OCI-LY1 (cell line): ENCODE data around the gene RAB8B.

Experiments used
- H2AFZ ChIP-seq: fragments of 200-600 bp; sonication (generic), shearing (Covaris generic); 2 replicates; pipeline ENCODE4 v1.6.0; 2014; ENCODE audit warnings: antibody characterized with exemption, mild to moderate bottlenecking, low read length
- H3F3A ChIP-seq: fragments of 200-600 bp; sonication (generic), shearing (Covaris generic); 2 replicates; pipeline ENCODE4 v1.6.0; 2014; ENCODE audit warnings: mild to moderate bottlenecking, antibody characterized with exemption, low read length, moderate library complexity; ENCODE audit not compliant: insufficient read depth
- H3K27ac ChIP-seq: fragments of 200-600 bp; sonication (generic); 2 replicates; pipeline ENCODE4 v1.5.1; 2014; ENCODE audit warnings: low read length, mixed run types, mild to moderate bottlenecking, low read depth; ENCODE audit not compliant: poor library complexity, severe bottlenecking
- H3K27me3 ChIP-seq: fragments of 200-600 bp; sonication (generic); 2 replicates; pipeline ENCODE4 v1.6.0; 2014; ENCODE audit warnings: antibody characterized with exemption, mild to moderate bottlenecking, low read length, moderate library complexity; ENCODE audit not compliant: insufficient read depth
- H3K36me3 ChIP-seq: fragments of 200-600 bp; sonication (generic); 2 replicates; pipeline ENCODE4 v1.6.1; 2014; ENCODE audit warnings: mild to moderate bottlenecking, antibody characterized with exemption, low read length, moderate library complexity, mixed read lengths; ENCODE audit not compliant: insufficient read depth
- H3K4me1 ChIP-seq: fragments of 200-600 bp; sonication (generic); 2 replicates; pipeline ENCODE4 v1.5.1; 2014; ENCODE audit warnings: mild to moderate bottlenecking, low read length, moderate library complexity; ENCODE audit not compliant: insufficient read depth, severe bottlenecking
- H3K4me2 ChIP-seq: fragments of 200-600 bp; sonication (generic), shearing (Covaris generic); 2 replicates; pipeline ENCODE4 v1.6.1; 2014; ENCODE audit warnings: low read length
- H3K4me3 ChIP-seq: fragments of 200-600 bp; sonication (generic); 2 replicates; pipeline ENCODE4 v1.5.1; 2014; ENCODE audit warnings: low read length, low read depth, mild to moderate bottlenecking, mixed read lengths; ENCODE audit not compliant: poor library complexity, severe bottlenecking
- H3K79me2 ChIP-seq: fragments of 200-600 bp; shearing (Covaris generic); 2 replicates; pipeline ENCODE4 v1.6.1; 2016; ENCODE audit warnings: mixed run types, low read length, mixed read lengths; ENCODE audit not compliant: insufficient read depth
- H3K9ac ChIP-seq: fragments of 200-600 bp; sonication (generic), shearing (Covaris generic); 2 replicates; pipeline ENCODE4 v1.6.1; 2014; ENCODE audit warnings: mild to moderate bottlenecking, low read length, mixed read lengths
- H3K9me2 ChIP-seq: fragments of 200-600 bp; sonication (generic), shearing (Covaris generic); 2 replicates; pipeline ENCODE4 v1.6.1; 2014; ENCODE audit warnings: low read depth, mild to moderate bottlenecking, low read length, mixed read lengths
- H3K9me3 ChIP-seq: fragments of 200-600 bp; shearing (Covaris generic); 2 replicates; pipeline ENCODE4 v1.6.1; 2014; ENCODE audit warnings: low read length, mixed read lengths
- H4K20me1 ChIP-seq: fragments of 200-600 bp; sonication (generic), shearing (Covaris generic); 2 replicates; pipeline ENCODE4 v1.6.0; 2016; ENCODE audit warnings: mild to moderate bottlenecking, low read length; ENCODE audit not compliant: insufficient read depth
- CTCF ChIP-seq: fragments of 200-600 bp; sonication (generic), shearing (Covaris generic); IDR thresholded peaks from 2 replicates; pipeline ENCODE4 v1.5.1; 2017; ENCODE audit warnings: mild to moderate bottlenecking, antibody characterized with exemption, low read length, moderate library complexity, mixed read lengths
- EZH2 ChIP-seq: fragments of 200-600 bp; sonication (generic), shearing (Covaris generic); IDR thresholded peaks from 2 replicates; pipeline ENCODE4 v1.8.0; 2017; ENCODE audit warnings: borderline replicate concordance, mixed run types, mild to moderate bottlenecking, antibody characterized with exemption, low read length, moderate library complexity, mixed read lengths

RAB8B gene

GRCh38 chr15:63197626-63198025 lies 8.2 kb downstream of the RAB8B start:
- H3K4me2 ChIP-seq: no peak overlapping the region
- no peaks in the 10 kb centered on the region for H3F3A ChIP-seq
- no peak for TF ChIP-seq CTCF
- TF ChIP-seq EZH2: no peak
- H4K20me1 ChIP-seq: no peaks in the 10 kb centered on the region
- H3K27ac ChIP-seq: no peak overlapping the region
- no peak overlapping the region for H2AFZ ChIP-seq
- H3K4me1 ChIP-seq: peaks cover 84% of the 10 kb centered on the region
- H3K4me3 ChIP-seq: no peak overlapping the region
- no peak overlapping the region for H3K9ac ChIP-seq
- no peaks in the 10 kb centered on the region for H3K36me3 ChIP-seq
- H3K27me3 ChIP-seq: no peaks in the 10 kb centered on the region
- no peaks in the 10 kb centered on the region for H3K9me2 ChIP-seq
- H3K9me3 ChIP-seq: no peaks in the 10 kb centered on the region
- peaks cover 71% of the 10 kb centered on the region for H3K79me2 ChIP-seq

DNA sequence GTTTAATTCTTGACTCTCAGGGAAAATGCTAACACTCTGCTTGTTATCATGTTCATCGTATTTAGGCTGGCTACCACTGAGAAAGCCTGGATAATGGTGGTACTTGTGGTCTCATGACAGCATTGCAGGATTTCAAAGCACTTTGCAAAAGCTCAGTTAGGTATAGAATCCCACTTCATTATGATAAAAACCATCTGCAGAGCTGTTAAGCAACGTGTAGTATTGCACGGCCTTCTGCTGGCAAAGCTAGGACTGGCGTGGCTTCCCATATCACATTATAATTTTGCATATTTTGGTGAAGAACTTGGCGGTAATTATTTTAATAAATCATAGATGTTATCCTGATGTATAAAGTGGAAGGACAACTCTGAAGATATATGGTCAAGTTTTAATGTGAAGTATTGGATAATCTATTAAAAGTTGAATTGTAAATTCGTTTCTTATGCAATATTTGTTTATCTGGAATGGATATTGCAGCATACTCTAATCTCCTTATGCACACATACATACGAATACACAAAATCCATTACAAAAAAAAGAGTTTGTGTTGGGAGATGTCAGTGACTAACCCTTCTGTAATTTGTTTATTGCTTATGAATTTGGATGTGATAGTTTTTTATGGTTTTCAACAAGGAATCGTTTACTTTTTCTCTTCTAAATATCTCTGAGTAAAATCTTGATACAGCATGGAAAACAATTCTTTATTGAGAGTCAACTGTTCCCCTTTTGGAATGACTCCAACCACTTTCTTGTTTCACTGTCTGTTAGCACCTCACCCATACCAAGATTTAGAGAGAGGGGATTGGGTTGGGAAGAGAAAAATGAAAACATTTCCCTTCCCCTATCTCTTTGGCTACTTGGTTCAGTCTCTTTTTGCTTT lies 9.2 kb downstream of the RAB8B start:
- no peak overlapping the region for H3K4me2 ChIP-seq
- no peaks in the 10 kb centered on the region for H3K9me3 ChIP-seq
- peaks cover 72% of the 10 kb centered on the region for H3K79me2 ChIP-seq
- H3K9me2 ChIP-seq: no peaks in the 10 kb centered on the region
- TF ChIP-seq CTCF: no peak
- TF ChIP-seq EZH2: no peak
- no peak overlapping the region for H2AFZ ChIP-seq
- no peaks in the 10 kb centered on the region for H3K36me3 ChIP-seq
- peaks cover 84% of the 10 kb centered on the region for H3K4me1 ChIP-seq
- H3K9ac ChIP-seq: no peak overlapping the region
- H3K27me3 ChIP-seq: no peaks in the 10 kb centered on the region
- no peak overlapping the region for H3K4me3 ChIP-seq
- H4K20me1 ChIP-seq: no peaks in the 10 kb centered on the region
- no peak overlapping the region for H3K27ac ChIP-seq
- H3F3A ChIP-seq: no peaks in the 10 kb centered on the region

GRCh38 chr15:63200464-63201249 lies 11.3 kb downstream of the RAB8B start:
- H3K27me3 ChIP-seq: no peaks in the 10 kb centered on the region
- H3K9ac ChIP-seq: no peak overlapping the region
- H3K27ac ChIP-seq: no peak overlapping the region
- H3F3A ChIP-seq: no peaks in the 10 kb centered on the region
- no peaks in the 10 kb centered on the region for H3K9me3 ChIP-seq
- H3K4me3 ChIP-seq: no peak overlapping the region
- TF ChIP-seq EZH2: no peak
- TF ChIP-seq CTCF: no peak
- no peaks in the 10 kb centered on the region for H4K20me1 ChIP-seq
- no peaks in the 10 kb centered on the region for H3K9me2 ChIP-seq
- H3K79me2 ChIP-seq: peaks cover 63% of the 10 kb centered on the region
- H3K36me3 ChIP-seq: no peaks in the 10 kb centered on the region
- peak overlapping the region; percentile 10; the same call in 1 of the 2 replicates for H3K4me2 ChIP-seq
- peaks cover 70% of the 10 kb centered on the region for H3K4me1 ChIP-seq
- H2AFZ ChIP-seq: no peak overlapping the region
